ENCODE results near the gene DNM1. TPM values are rescaled to one million over a fixed set of nuclear protein-coding genes. Genes with fewer than 3 reads are reported as not detected.

The DNM1 gene
- total and polyA plus RNA-seq, 2 experiments from 2014 or later = 14.4 to 37.2 TPM

DNA sequence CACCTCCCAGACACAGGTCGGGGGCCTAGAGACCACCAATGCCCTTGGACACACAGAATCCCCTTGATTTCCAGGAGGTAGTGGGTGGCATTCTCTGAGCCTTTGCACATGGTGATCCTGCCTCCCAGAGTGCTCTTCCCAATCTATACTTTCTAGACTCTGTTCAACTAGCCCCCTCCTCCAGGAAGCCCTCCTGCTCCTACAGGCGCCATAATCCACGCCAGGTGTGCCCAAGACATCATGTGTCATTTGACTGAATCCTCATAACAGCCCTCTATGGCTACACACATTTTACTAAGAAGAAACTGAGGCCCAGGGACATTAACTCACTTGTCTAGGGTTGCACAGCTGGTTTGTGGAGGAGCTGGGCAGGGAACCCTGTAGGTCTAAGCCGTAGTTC is 36.0 kb upstream of the DNM1 start:
- no peaks in the 10 kb centered on the region for H3K79me2 ChIP-seq
- no peaks in the 10 kb centered on the region for H3K27me3 ChIP-seq
- no peak overlapping the region for H3K4me2 ChIP-seq
- no peaks in the 10 kb centered on the region for H3K36me3 ChIP-seq (replicated peaks; ENCODE audit: insufficient read depth, low read depth)
- H3K9me2 ChIP-seq (replicated peaks; ENCODE audit: insufficient read depth) = no peaks in the 10 kb centered on the region
- DNase-seq (ENCODE audit: low spot score) = no peak
- 100% methylated on average over 4 of the region's 4 CpGs for WGBS (ENCODE audit: low lambda C conversion rate, missing lambda C conversion rate)
- H3K27ac ChIP-seq = no peak overlapping the region
- no peaks in the 10 kb centered on the region for H4K20me1 ChIP-seq (ENCODE audit: insufficient read depth, poor library complexity, severe bottlenecking)
- H3K9me3 ChIP-seq (ENCODE audit: low read depth) = no peaks in the 10 kb centered on the region
- no peak overlapping the region for H3K4me3 ChIP-seq
- TF ChIP-seq EZH2phosphoT487 (IDR thresholded peaks at IDR 0.05; ENCODE audit: low read depth, severe bottlenecking, unreplicated experiment) (no peak), EZH2 (IDR thresholded peaks at IDR 0.05; ENCODE audit: borderline replicate concordance) (no peak), CTCF (IDR thresholded peaks at IDR 0.05; ENCODE audit: poor library complexity) (no peak)
- no peaks in the 10 kb centered on the region for H3K4me1 ChIP-seq (ENCODE audit: insufficient read depth)
- H2AFZ ChIP-seq = no peak overlapping the region

DNA sequence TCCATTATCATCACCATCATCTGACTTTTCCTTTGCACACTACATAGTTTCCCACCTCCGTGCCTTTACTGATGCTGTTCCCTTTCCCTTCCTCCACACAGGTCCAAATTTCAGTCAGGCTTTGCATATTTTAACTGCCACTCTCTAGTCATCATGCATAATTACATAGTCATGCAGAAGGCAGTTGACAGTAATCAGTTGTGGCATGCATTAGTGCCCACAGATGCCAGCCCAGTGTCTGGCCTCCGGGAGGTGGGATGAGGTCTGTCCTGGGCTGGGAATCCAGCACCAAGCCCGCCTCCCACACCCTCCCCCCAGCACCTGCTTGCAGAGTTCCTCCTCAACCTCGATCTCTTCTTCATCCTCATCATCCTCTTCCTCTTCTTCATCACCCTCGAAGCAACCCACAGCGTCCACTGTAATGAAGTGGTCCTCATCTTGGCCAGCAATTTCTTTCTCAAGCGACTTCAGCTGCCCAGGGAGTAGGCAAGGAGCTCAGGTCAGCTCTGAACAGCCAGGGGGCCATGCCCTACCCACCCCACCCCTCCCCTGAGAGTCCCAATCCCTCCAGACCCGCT is 34.4 kb upstream of the DNM1 start:
- no peak overlapping the region for H3K27ac ChIP-seq
- 97% methylated on average over 7 of the region's 8 CpGs for WGBS (ENCODE audit: low lambda C conversion rate, missing lambda C conversion rate)
- H3K4me1 ChIP-seq (ENCODE audit: insufficient read depth) = no peaks in the 10 kb centered on the region
- no peak overlapping the region for H2AFZ ChIP-seq
- no peaks in the 10 kb centered on the region for H3K27me3 ChIP-seq
- no peaks in the 10 kb centered on the region for H4K20me1 ChIP-seq (ENCODE audit: insufficient read depth, poor library complexity, severe bottlenecking)
- H3K9me2 ChIP-seq (replicated peaks; ENCODE audit: insufficient read depth) = no peaks in the 10 kb centered on the region
- H3K9me3 ChIP-seq (ENCODE audit: low read depth) = no peaks in the 10 kb centered on the region
- H3K79me2 ChIP-seq = no peaks in the 10 kb centered on the region
- H3K4me2 ChIP-seq = no peak overlapping the region
- H3K4me3 ChIP-seq = no peak overlapping the region
- DNase-seq (ENCODE audit: low spot score) = no peak
- TF ChIP-seq EZH2 (IDR thresholded peaks at IDR 0.05; ENCODE audit: borderline replicate concordance) = no peak
- no peak for TF ChIP-seq EZH2phosphoT487 (IDR thresholded peaks at IDR 0.05; ENCODE audit: low read depth, severe bottlenecking, unreplicated experiment)
- TF ChIP-seq CTCF (IDR thresholded peaks at IDR 0.05; ENCODE audit: poor library complexity) = no peak
- H3K36me3 ChIP-seq (replicated peaks; ENCODE audit: insufficient read depth, low read depth) = no peaks in the 10 kb centered on the region

DNA sequence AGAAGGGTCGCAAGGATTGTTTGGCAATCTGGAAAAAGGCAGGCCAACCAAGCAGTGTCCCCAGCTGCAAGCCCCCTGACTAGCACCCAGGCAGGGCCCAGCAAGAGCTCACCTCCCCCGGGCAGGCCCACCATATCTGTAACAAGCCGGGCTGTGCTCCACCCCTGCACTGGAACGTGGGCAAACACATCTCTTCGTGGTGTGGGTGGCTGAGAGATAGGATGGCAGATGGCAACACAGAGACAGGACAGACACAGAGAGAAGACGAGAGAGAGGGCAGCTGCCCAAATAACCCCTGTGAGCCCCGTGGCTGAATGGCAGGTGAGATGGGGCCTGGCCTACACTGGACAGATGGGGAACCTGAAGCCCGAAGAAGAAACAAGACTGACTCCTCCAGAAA is 33.7 kb upstream of the DNM1 start:
- H4K20me1 ChIP-seq (ENCODE audit: insufficient read depth, poor library complexity, severe bottlenecking) = no peaks in the 10 kb centered on the region
- no peaks in the 10 kb centered on the region for H3K9me3 ChIP-seq (ENCODE audit: low read depth)
- WGBS (ENCODE audit: low lambda C conversion rate, missing lambda C conversion rate) = 93% methylated on average over 8 of the region's 8 CpGs
- H3K4me2 ChIP-seq = no peak overlapping the region
- H2AFZ ChIP-seq = no peak overlapping the region
- H3K36me3 ChIP-seq (replicated peaks; ENCODE audit: insufficient read depth, low read depth) = no peaks in the 10 kb centered on the region
- H3K9me2 ChIP-seq (replicated peaks; ENCODE audit: insufficient read depth) = no peaks in the 10 kb centered on the region
- TF ChIP-seq CTCF (IDR thresholded peaks at IDR 0.05; ENCODE audit: poor library complexity) = no peak
- TF ChIP-seq EZH2 (IDR thresholded peaks at IDR 0.05; ENCODE audit: borderline replicate concordance) = no peak
- H3K4me3 ChIP-seq = no peak overlapping the region
- H3K4me1 ChIP-seq (ENCODE audit: insufficient read depth) = no peaks in the 10 kb centered on the region
- no peaks in the 10 kb centered on the region for H3K79me2 ChIP-seq
- H3K27ac ChIP-seq = no peak overlapping the region
- no peaks in the 10 kb centered on the region for H3K27me3 ChIP-seq
- DNase-seq (ENCODE audit: low spot score) = no peak

- H2AFZ ChIP-seq = no peak overlapping the region
- no peak overlapping the region for H3K4me2 ChIP-seq
- no peaks in the 10 kb centered on the region for H3K4me1 ChIP-seq (ENCODE audit: insufficient read depth)
- H3K79me2 ChIP-seq = no peaks in the 10 kb centered on the region
- no peak for DNase-seq (ENCODE audit: low spot score)
- H3K4me3 ChIP-seq = no peak overlapping the region
- no peak overlapping the region for H3K27ac ChIP-seq
- no peak for TF ChIP-seq EZH2 (IDR thresholded peaks at IDR 0.05; ENCODE audit: borderline replicate concordance)
- no peak for TF ChIP-seq EZH2phosphoT487 (IDR thresholded peaks at IDR 0.05; ENCODE audit: low read depth, severe bottlenecking, unreplicated experiment)
- TF ChIP-seq CTCF (IDR thresholded peaks at IDR 0.05; ENCODE audit: poor library complexity) = no peak
- no peaks in the 10 kb centered on the region for H3K36me3 ChIP-seq (replicated peaks; ENCODE audit: insufficient read depth, low read depth)
- H3K27me3 ChIP-seq = no peaks in the 10 kb centered on the region
- no peaks in the 10 kb centered on the region for H4K20me1 ChIP-seq (ENCODE audit: insufficient read depth, poor library complexity, severe bottlenecking)
- H3K9me3 ChIP-seq (ENCODE audit: low read depth) = no peaks in the 10 kb centered on the region
- WGBS (ENCODE audit: low lambda C conversion rate, missing lambda C conversion rate) = 93% methylated on average over 8 of the region's 8 CpGs
- H3K9me2 ChIP-seq (replicated peaks; ENCODE audit: insufficient read depth) = no peaks in the 10 kb centered on the region
These were observed 33.3 kb upstream of the DNM1 start for GRCh38 chr9:128169925-128170324.
